Measurements from ENCODE around the gene FYCO1.

DNA sequence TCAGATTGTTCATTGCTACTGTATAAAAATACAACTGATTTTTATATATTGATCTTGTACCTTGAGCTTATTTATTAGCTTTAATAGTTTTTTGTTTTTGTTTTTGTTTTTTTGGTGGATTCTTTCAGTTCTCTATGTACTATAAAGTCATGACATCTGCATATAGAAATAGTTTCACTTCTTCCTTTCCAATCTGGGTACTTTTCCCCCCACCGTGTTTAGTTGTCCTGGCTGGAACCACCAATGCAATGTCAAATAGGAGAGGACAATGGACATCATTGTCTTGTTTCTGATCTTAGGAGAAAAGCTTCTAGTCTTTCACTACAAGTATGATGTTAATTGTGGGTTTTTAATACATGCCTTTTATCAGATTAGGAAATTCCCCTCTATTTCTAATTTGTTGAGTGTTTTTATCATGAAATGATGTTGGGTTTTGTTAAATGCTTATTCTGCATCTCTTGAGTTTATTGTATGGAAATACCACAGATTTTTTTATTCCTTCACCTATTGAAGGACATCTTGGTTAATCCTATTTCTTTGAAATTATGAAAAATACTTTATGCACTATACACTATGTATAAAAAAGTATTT lies 34.4 kb upstream of the FYCO1 start:
- TF ChIP-seq GABPA (IDR thresholded peaks at IDR 0.05; ENCODE audit: low read depth, low read length) (no peak), GABPA (CRISPR knock-in tag; IDR thresholded peaks at IDR 0.05; ENCODE audit: low read depth) (no peak), ZZZ3 (CRISPR knock-in tag; IDR thresholded peaks at IDR 0.05; ENCODE audit: borderline replicate concordance) (no peak), ZSCAN21 (CRISPR knock-in tag; IDR thresholded peaks at IDR 0.05; ENCODE audit: borderline replicate concordance) (no peak), CEBPB (IDR thresholded peaks at IDR 0.05; ENCODE audit: borderline replicate concordance, low read depth, low read length) (no peak), NFYC (CRISPR knock-in tag; IDR thresholded peaks at IDR 0.05) (no peak), DPF2 (CRISPR knock-in tag; IDR thresholded peaks at IDR 0.05; ENCODE audit: borderline replicate concordance, low read depth) (no peak), ZNF484 (CRISPR knock-in tag; IDR thresholded peaks at IDR 0.05; ENCODE audit: borderline replicate concordance, low read depth) (no peak), LCORL (IDR thresholded peaks at IDR 0.05) (no peak), LCORL (CRISPR knock-in tag; IDR thresholded peaks at IDR 0.05) (no peak), ZNF615 (CRISPR knock-in tag; IDR thresholded peaks at IDR 0.05; ENCODE audit: borderline replicate concordance) (no peak), HNF4A (CRISPR knock-in tag; IDR thresholded peaks at IDR 0.05) (no peak)
- TF ChIP-seq, protein P1, sequence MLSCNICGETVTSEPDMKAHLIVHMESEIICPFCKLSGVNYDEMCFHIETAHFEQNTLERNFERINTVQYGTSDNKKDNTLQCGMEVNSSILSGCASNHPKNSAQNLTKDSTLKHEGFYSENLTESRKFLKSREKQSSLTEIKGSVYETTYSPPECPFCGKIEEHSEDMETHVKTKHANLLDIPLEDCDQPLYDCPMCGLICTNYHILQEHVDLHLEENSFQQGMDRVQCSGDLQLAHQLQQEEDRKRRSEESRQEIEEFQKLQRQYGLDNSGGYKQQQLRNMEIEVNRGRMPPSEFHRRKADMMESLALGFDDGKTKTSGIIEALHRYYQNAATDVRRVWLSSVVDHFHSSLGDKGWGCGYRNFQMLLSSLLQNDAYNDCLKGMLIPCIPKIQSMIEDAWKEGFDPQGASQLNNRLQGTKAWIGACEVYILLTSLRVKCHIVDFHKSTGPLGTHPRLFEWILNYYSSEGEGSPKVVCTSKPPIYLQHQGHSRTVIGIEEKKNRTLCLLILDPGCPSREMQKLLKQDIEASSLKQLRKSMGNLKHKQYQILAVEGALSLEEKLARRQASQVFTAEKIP (CRISPR knock-in tag; IDR thresholded peaks at IDR 0.05; ENCODE audit: borderline replicate concordance), result no peak
- TF ChIP-seq, protein P2, sequence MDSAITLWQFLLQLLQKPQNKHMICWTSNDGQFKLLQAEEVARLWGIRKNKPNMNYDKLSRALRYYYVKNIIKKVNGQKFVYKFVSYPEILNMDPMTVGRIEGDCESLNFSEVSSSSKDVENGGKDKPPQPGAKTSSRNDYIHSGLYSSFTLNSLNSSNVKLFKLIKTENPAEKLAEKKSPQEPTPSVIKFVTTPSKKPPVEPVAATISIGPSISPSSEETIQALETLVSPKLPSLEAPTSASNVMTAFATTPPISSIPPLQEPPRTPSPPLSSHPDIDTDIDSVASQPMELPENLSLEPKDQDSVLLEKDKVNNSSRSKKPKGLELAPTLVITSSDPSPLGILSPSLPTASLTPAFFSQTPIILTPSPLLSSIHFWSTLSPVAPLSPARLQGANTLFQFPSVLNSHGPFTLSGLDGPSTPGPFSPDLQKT (CRISPR knock-in tag; IDR thresholded peaks at IDR 0.05; ENCODE audit: borderline replicate concordance), result no peak

Measured in HepG2 (cell line).